ENCODE results near the gene FSTL4.

FSTL4 gene

DNA sequence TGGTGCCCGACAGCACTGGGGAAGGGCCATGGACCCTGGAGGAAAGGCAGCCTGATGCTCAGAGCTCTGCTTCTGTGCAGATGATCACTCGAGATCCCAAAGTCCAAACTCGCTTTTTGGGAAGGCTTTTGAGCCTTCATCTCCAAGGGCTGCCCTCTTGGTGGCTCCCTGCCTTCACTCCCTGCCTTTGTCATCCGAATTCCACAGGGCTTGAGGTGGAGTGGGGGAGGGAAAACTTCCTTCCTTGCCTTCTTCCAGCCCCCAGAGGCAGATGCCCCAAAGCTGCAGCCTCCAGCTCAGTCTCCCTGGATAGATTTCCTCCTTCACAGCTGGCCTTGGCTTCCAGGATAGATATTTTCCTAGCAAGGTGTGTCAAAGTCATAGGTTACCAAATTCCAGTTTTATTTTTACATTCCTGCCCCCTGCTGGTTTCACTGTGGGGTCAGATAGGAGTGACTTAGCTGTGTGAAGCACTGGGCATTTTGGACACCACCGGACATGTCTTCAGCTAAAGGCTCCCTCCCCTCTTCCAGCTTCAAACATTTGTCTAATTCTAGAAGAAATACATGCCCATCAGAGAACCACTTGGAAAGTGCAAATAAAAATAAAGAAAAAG is 292.3 kb downstream of the FSTL4 start:
- no peak for DNase-seq (ENCODE audit: low spot score)

GRCh38 chr5:133319244-133319643 is 293.1 kb downstream of the FSTL4 start:
- DNase-seq (ENCODE audit: low spot score), result no peak

DNA sequence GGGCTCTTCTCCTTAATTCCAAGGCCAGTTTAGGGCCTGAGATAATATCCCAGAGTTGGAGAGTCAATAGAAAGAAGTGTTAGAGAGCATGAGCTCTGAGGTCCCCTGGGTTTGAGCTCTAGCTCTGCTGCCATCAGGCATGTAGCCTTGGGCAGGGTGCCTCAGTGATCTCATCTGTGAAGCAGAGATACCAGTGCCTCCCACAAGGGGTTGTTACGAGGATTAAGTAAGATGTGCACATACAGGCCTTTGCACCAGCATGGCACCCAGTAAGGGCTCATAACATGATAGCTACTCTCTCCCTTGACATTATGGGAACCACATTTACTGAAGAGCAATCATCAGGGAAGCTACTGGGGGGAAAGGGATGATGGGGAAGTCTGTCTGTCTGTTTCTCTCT is 294.8 kb downstream of the FSTL4 start:
- no peak for DNase-seq (ENCODE audit: low spot score)

DNA sequence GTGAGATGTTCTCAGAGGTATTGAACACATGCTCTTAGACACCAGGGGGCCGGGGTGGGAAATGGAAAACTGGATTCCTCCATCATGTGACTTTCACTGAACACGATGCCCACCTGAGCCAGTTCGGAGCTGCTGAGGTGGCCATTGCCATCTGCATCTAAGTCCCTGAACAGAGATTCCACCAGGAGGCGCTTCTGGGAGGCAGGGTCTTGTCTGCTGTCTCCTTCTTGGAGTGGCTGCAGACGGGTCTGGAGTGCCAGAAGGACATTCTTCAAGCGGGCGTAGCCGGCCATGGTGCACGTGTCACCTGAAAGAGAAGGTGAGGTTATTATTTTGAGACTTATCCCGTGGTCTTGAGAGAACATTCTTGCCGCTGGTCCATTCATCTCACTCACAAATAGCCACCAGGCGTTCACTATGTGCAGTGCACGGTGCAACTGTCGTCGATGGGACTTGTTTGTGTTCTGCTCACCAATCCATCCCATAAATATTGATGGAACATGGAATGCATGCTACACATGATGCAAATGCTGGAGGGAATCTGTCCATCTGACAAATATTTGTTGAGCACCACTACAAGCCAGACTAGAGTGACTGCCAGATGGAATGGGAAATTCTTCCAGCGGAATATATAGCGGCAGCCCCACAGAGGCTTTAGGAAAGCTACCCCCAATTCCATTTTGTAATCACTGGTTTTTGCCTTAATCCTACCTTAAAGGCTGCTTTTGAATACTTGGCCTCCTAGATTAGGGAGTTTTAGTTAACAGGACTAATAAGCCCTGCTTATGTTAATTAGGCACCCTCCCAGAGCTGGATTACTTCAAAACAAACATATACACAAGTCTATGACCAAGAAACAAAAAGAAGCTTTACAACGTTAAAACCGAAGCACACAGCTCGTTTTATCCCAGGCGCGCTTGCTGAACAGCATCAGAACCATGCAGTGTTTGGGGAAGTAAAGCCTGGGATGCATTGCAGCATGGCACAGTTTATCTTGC is 295.7 kb downstream of the FSTL4 start:
- DNase-seq (ENCODE audit: low spot score), result no peak

DNA sequence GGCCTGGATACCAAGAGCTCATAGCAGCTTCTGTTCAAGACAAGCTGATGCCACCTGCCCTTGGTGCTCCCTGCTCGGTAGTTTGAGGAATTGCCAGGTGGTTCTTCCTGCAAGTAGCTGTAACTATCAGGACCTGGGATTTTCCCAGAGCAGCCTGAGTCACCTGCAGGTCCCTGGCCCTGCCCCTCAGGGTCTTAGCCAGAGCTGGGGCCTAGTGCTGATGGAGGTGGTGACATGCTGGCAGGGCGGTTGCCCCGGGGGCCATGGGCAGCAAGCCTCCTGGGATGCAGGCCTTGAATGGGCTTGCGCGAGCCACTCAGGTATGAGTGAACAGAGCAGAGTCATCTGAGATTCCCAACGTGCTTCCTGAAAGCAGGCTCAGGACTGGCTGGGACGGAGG is 298.3 kb downstream of the FSTL4 start:
- DNase-seq (ENCODE audit: low spot score), result no peak

GRCh38 chr5:133311176-133311575 is 301.2 kb downstream of the FSTL4 start:
- no peak for DNase-seq (ENCODE audit: low spot score)

DNA sequence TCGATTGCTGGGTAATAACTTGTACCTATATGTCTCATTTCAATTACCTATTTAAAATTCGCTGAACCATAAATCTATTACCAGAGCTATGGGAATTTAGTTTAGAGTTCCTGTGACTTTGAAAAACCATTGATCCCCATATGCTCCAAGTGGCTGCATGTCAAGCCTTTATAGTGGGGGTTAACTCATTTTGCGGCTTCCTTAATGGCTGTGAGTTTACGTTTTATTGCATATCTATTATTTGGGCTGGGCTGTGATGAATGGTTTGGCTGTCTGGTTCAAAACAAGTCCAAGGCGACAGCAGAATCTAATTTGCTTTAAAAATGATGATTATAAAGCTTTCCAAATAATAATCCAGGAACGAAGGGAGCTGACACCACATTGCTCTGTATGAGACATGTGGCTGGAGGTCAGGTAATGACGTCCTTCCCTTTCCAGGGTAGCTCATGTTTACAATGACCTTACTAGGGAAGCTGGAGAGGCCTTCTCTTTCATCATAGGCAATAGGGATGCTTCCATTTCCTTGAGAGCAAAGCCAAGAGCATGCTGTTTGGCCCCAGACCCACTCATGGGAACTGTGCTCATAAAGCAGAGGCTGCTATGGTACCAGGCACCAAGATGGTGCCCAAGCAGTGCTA is 302.2 kb downstream of the FSTL4 start:
- DNase-seq (ENCODE audit: low spot score), result no peak

GRCh38 chr5:133309166-133309795 is 303.1 kb downstream of the FSTL4 start:
- no peak for DNase-seq (ENCODE audit: low spot score)

- DNase-seq (ENCODE audit: low spot score), result no peak
These were observed 305.1 kb downstream of the FSTL4 start for GRCh38 chr5:133307275-133307674.

DNA sequence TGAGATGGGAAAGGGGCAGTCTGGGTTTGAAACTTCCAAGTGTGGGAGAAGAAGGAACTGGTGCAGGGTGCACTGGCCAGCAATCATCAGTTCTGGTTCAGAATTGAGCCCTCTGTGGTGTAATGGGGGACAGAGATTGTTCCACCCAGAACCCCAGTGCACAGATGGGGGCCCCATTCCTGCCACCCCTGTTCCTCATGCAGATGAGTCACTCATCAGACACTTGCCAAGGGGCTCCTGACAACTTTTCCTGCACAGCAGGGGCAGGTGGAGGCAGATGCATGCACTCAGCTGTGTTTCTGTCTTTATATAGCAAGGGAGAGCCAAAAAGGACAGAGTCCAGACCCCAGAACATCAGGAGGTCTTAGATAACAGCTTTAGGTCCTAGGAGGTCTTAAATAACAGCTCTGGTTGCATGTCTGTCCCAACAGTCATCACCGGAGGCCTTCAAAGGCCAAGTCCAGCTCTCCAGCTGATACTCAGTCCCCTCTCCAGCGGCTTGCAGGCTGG is 307.6 kb downstream of the FSTL4 start:
- no peak for DNase-seq (ENCODE audit: low spot score)

DNA sequence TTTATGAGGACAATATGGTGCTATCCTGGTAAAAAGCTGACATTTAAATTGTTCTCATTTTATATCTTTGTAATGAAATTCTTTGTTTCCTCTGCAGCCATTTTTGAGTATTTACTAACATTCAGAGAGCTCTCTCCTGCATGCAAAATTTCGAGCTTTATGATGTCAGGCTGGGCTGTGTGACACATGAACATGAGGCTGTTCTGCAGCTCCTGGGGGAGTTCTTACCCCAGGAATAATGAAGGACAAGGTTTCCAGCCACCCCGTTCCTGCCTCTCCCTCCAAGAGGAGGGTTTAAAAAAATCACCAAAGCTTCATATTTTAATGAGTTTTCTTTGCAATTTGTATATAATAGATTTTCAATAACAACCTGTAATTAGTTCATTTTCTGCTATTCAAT is 308.2 kb downstream of the FSTL4 start:
- DNase-seq (ENCODE audit: low spot score), result no peak

- no peak for DNase-seq (ENCODE audit: low spot score)
These were observed 309.0 kb downstream of the FSTL4 start for GRCh38 chr5:133303298-133303697.

DNA sequence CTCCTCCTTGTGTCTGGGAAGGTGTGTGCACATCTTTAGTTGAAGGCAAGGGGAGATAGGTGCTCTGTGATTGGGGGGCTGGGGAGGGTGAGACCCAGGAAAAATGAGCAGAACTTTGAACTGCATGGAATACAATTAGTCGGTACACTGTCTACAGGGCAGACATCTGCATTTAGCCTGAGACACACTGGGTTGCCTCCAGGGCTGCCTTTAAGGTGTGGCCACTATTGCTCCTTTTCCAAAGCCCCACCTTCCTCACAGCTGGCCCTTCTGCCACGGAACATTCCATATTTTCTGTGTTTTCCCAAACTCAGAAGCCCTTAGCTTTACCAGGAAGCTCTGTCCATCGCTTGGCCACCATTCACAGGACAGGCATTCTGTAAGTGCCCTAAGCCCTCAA is 312.6 kb downstream of the FSTL4 start:
- DNase-seq (ENCODE audit: low spot score), result no peak

DNA sequence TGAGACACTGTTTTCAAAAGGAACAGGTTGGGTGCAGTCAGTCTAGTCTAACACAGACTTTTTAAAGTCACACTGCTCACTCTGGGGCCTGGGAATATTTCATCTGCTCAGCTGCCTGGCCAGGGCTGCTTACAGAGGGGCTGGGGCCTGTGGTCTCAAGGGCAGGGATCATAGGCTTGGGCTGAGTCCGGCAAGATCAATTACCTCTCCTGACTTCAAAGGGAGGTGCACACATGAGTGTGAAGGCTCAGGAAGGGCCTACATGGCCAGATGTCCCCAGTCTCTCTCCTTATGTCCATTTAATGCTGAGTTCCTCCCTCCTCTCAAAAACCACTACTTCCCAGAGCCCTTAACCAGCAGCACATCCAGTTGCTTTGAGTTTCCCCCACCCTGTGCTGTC is 313.3 kb downstream of the FSTL4 start:
- no peak for DNase-seq (ENCODE audit: low spot score)

- DNase-seq (ENCODE audit: low spot score), result no peak
These were observed 313.9 kb downstream of the FSTL4 start for GRCh38 chr5:133298447-133298846.

GRCh38 chr5:133297293-133297692 is 315.0 kb downstream of the FSTL4 start:
- no peak for DNase-seq (ENCODE audit: low spot score)

- DNase-seq (ENCODE audit: low spot score), result no peak
These were observed 315.7 kb downstream of the FSTL4 start for GRCh38 chr5:133296624-133297023.

- no peak for DNase-seq (ENCODE audit: low spot score)
These were observed 316.8 kb downstream of the FSTL4 start for GRCh38 chr5:133295520-133295919.

DNA sequence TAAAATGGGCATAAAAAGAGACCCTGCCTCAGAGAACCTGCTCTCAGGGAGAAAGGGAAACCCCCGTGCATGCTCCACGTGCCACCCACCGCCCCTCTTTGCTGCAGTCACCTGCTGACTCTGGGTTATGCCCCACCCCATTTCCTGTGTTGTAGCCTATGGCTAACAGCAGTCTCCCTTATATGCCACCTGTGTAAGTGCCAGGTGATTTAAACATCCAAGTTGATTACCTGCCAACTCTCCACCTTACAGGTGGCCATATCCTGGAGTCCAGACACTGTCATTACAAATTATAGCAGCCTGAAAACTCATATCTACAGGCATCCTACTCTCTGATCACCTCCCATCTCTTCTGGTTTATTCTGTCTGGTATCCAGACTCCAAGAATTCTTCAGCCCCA is 318.0 kb downstream of the FSTL4 start:
- no peak for DNase-seq (ENCODE audit: low spot score)

- no peak for DNase-seq (ENCODE audit: low spot score)
These were observed 318.4 kb downstream of the FSTL4 start for GRCh38 chr5:133293960-133294359.

DNA sequence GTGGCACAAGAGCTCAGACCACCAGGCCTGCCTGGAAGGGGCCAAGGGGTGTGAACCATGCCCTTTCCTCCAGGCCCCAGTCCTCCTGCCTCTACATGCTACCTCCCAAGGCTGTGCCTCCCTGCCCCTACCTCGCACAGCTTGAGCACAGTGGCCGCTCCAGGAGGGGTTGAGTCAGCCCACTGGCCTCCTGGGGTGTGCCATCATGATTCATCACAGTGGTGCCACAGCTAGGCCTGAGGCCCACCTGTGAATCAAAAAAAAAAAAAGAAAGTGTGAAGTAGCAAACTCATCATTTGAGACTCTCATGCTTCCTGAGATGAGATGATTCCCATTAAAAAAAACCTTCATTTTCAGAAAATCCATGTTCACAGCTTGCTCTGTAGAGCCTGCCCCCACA is 320.0 kb downstream of the FSTL4 start:
- DNase-seq (ENCODE audit: low spot score), result no peak

GRCh38 chr5:133291524-133291923 is 320.8 kb downstream of the FSTL4 start:
- no peak for DNase-seq (ENCODE audit: low spot score)
